Stimulated activated CD4-positive, alpha-beta T cell treated with anti-CD3 and anti-CD28 coated beads, Interleukin-15, amount 100 ng/mL, for 1 hour (primary cell): ENCODE measurements around the gene TSPY8.
"Not testable (repeated sequence)": the region's sequence is repeated elsewhere in the genome, so short reads cannot be mapped to it uniquely, and the experiment has no call there.

Source experiments
- DNase-seq, 2 donors: peaks; one replicate each; pipeline ENCODE4 v3.0.0-alpha.2; 2020; ENCODE audit warnings: low read depth in 1 of 2, low spot score in 1 of 2

Gene TSPY8

GRCh38 chrY:9357497-9357896 lies at the start of gene TSPY8:
Gene TSPY8, plus strand, starts transcription at chrY:9357797. Its CDS starts 46 bp downstream, at chrY:9357843.
- DNase-seq: not testable (repeated sequence)

- DNase-seq: no peak
These were observed 36.6 kb upstream of the TSPY8 start for GRCh38 chrY:9320996-9321395.

- DNase-seq: not testable (repeated sequence)
These were observed 20.4 kb upstream of the TSPY8 start, which contains the start of gene TSPY4 for GRCh38 chrY:9337164-9337563. Gene TSPY4, plus strand, starts transcription at chrY:9337464. Its CDS starts 46 bp downstream, at chrY:9337510.

- DNase-seq: peak in 1 of 2 donors; percentile 2
These were observed 38.9 kb downstream of the TSPY8 start for GRCh38 chrY:9396527-9396926.

GRCh38 chrY:9398121-9398520 lies 40.5 kb downstream of the TSPY8 start, which contains the start of gene TSPY3:
Gene TSPY3, plus strand, starts transcription at chrY:9398421. Its CDS starts 46 bp downstream, at chrY:9398467.
- not testable (repeated sequence) for DNase-seq
